Measurements from ENCODE around the gene ZCCHC2.

The ZCCHC2 gene

GRCh38 chr18:62583376-62583775, 60.6 kb downstream of the ZCCHC2 start:
- DNase-seq: no peak

GRCh38 chr18:62584241-62585120, 61.7 kb downstream of the ZCCHC2 start:
- DNase-seq: peak; percentile 82 to 89

- DNase-seq: peak; percentile 62 to 69
These were observed 62.7 kb downstream of the ZCCHC2 start for GRCh38 chr18:62585274-62586150.

GRCh38 chr18:62586151-62586774, 63.4 kb downstream of the ZCCHC2 start:
- peak; percentile 86 to 91 for DNase-seq

- no peak for DNase-seq
These were observed 64.1 kb downstream of the ZCCHC2 start for GRCh38 chr18:62586781-62587487.

- DNase-seq: no peak
These were observed 64.9 kb downstream of the ZCCHC2 start for GRCh38 chr18:62587689-62588088.

GRCh38 chr18:62588217-62588616, 65.4 kb downstream of the ZCCHC2 start:
- DNase-seq: no peak

GRCh38 chr18:62590799-62591590, 68.2 kb downstream of the ZCCHC2 start:
- no peak for DNase-seq

- DNase-seq: no peak
These were observed 73.5 kb downstream of the ZCCHC2 start for GRCh38 chr18:62596145-62597005.

- no peak for DNase-seq
These were observed 79.0 kb downstream of the ZCCHC2 start for GRCh38 chr18:62601871-62602270.

- no peak for DNase-seq
These were observed 79.9 kb downstream of the ZCCHC2 start for GRCh38 chr18:62602706-62603105.

- no peak for DNase-seq
These were observed 80.4 kb downstream of the ZCCHC2 start for GRCh38 chr18:62603211-62603610.

GRCh38 chr18:62603979-62604378, 81.2 kb downstream of the ZCCHC2 start:
- DNase-seq: no peak

- no peak for DNase-seq
These were observed 82.9 kb downstream of the ZCCHC2 start for GRCh38 chr18:62605685-62606084.

GRCh38 chr18:62606106-62606505, 83.3 kb downstream of the ZCCHC2 start:
- no peak for DNase-seq

GRCh38 chr18:62607302-62607701, 84.5 kb downstream of the ZCCHC2 start:
- no peak for DNase-seq

GRCh38 chr18:62607708-62608428, 85.0 kb downstream of the ZCCHC2 start:
- no peak for DNase-seq

GRCh38 chr18:62609764-62610163, 86.9 kb downstream of the ZCCHC2 start:
- DNase-seq: no peak

- no peak for DNase-seq
These were observed 87.5 kb downstream of the ZCCHC2 start for GRCh38 chr18:62610351-62610700.

Data from activated CD4-positive, alpha-beta T cell treated with anti-CD3 and anti-CD28 coated beads, Interleukin-2, amount 50 U/mL, for 48 hours (primary cell).